Activated CD4-positive, alpha-beta T cell treated with anti-CD3 and anti-CD28 coated beads, Interleukin-2, amount 50 U/mL, for 1 hour (primary cell): ENCODE measurements around the gene SLC1A1.
"Not testable (repeated sequence)": the region's sequence is repeated elsewhere in the genome, so short reads cannot be mapped to it uniquely, and the experiment has no call there.

Experiments
- DNase-seq: peaks from one replicate; pipeline ENCODE4 v3.0.0-alpha.2; 2020

Gene SLC1A1

GRCh38 chr9:4507306-4508130 is 17.2 kb downstream of the SLC1A1 start:
- no peak for DNase-seq

GRCh38 chr9:4508246-4508906 is 18.1 kb downstream of the SLC1A1 start:
- DNase-seq, result no peak

GRCh38 chr9:4508907-4509589 is 18.8 kb downstream of the SLC1A1 start:
- no peak for DNase-seq

- no peak for DNase-seq
These were observed 19.3 kb downstream of the SLC1A1 start for GRCh38 chr9:4509590-4509984.

- no peak for DNase-seq
These were observed 20.5 kb downstream of the SLC1A1 start for GRCh38 chr9:4510546-4511322.

- no peak for DNase-seq
These were observed 24.2 kb downstream of the SLC1A1 start for GRCh38 chr9:4514252-4515128.

- no peak for DNase-seq
These were observed 25.7 kb downstream of the SLC1A1 start for GRCh38 chr9:4515958-4516375.

- no peak for DNase-seq
These were observed 27.0 kb downstream of the SLC1A1 start for GRCh38 chr9:4517274-4517673.

GRCh38 chr9:4519604-4520003 is 29.3 kb downstream of the SLC1A1 start:
- no peak for DNase-seq

- no peak for DNase-seq
These were observed 29.8 kb downstream of the SLC1A1 start for GRCh38 chr9:4520055-4520454.

- DNase-seq, result no peak
These were observed 40.1 kb downstream of the SLC1A1 start for GRCh38 chr9:4530375-4530774.

GRCh38 chr9:4530831-4531230 is 40.6 kb downstream of the SLC1A1 start:
- not testable (repeated sequence) for DNase-seq

GRCh38 chr9:4531355-4531754 is 41.1 kb downstream of the SLC1A1 start:
- not testable (repeated sequence) for DNase-seq

GRCh38 chr9:4533881-4534280 is 43.6 kb downstream of the SLC1A1 start:
- not testable (repeated sequence) for DNase-seq

GRCh38 chr9:4536196-4536595 is 45.9 kb downstream of the SLC1A1 start:
- DNase-seq, result not testable (repeated sequence)

- no peak for DNase-seq
These were observed 47.3 kb downstream of the SLC1A1 start for GRCh38 chr9:4537581-4537980.

- no peak for DNase-seq
These were observed 47.8 kb downstream of the SLC1A1 start for GRCh38 chr9:4538107-4538506.

GRCh38 chr9:4538621-4539020 is 48.4 kb downstream of the SLC1A1 start:
- no peak for DNase-seq

GRCh38 chr9:4540425-4540824 is 50.2 kb downstream of the SLC1A1 start:
- DNase-seq, result no peak

GRCh38 chr9:4541281-4541680 is 51.0 kb downstream of the SLC1A1 start:
- DNase-seq, result no peak

GRCh38 chr9:4541856-4542255 is 51.6 kb downstream of the SLC1A1 start:
- DNase-seq, result no peak

GRCh38 chr9:4544714-4545113 is 54.4 kb downstream of the SLC1A1 start:
- not testable (repeated sequence) for DNase-seq
